WTC11 (cell line): ENCODE measurements around the gene SYTL2. TPM values are rescaled to one million over a fixed set of nuclear protein-coding genes. Genes with fewer than 3 reads are reported as not detected.

Source experiments
- ATAC-seq: fragments of 200-7000 bp; cut with Tn5 transposase; 2 replicates; pipeline ENCODE4 v1.10.0; 2021; ENCODE audit warnings: mild to moderate bottlenecking, moderate library complexity
- CTCF ChIA-PET: fragments of 300-600 bp; sonication (Branson Sonifier 250); formaldehyde crosslinking; loops from one replicate; lab custom pipeline; 2021; ENCODE audit warnings: antibody characterized with exemption; lab: Charles Lee
- POLR2A ChIA-PET: fragments of 350-600 bp; sonication (Branson Sonifier 250); formaldehyde crosslinking; loops from one replicate; lab custom pipeline; 2021; ENCODE audit warnings: antibody characterized with exemption; lab: Charles Lee
- DNase-seq: peaks from one replicate; pipeline ENCODE4 v3.0.0; 2021; ENCODE audit warnings: low spot score
- H3K27ac Mint-ChIP-seq: 2 replicates; pipeline ENCODE4 v1.8.0; 2021; ENCODE audit warnings: mixed read lengths
- H3K27me3 Mint-ChIP-seq: 2 replicates; pipeline ENCODE4 v1.8.0; 2021; ENCODE audit warnings: low read depth, mild to moderate bottlenecking, moderate library complexity, mixed read lengths
- H3K36me3 Mint-ChIP-seq: 2 replicates; pipeline ENCODE4 v1.8.0; 2021; ENCODE audit warnings: mixed read lengths
- H3K4me1 Mint-ChIP-seq: 2 replicates; pipeline ENCODE4 v1.8.0; 2022; ENCODE audit warnings: mixed read lengths
- H3K4me3 Mint-ChIP-seq: 2 replicates; pipeline ENCODE4 v1.8.0; 2021; ENCODE audit warnings: mild to moderate bottlenecking, moderate library complexity, mixed read lengths
- H3K9me3 Mint-ChIP-seq: 2 replicates; pipeline ENCODE4 v1.8.0; 2021; ENCODE audit warnings: mixed read lengths
- FOXK1 ChIP-seq: sonication (generic); formaldehyde crosslinking; IDR thresholded peaks from 2 replicates; pipeline ENCODE4 v1.8.0; 2022; ENCODE audit warnings: mild to moderate bottlenecking, moderate library complexity, missing genetic modification reagents
- IRF2 ChIP-seq: sonication (generic); formaldehyde crosslinking; IDR thresholded peaks from 2 replicates; pipeline ENCODE4 v1.8.0; 2022; ENCODE audit warnings: low read depth, missing genetic modification reagents, borderline replicate concordance
- JUN ChIP-seq: sonication (generic); formaldehyde crosslinking; IDR thresholded peaks from 2 replicates; pipeline ENCODE4 v1.8.0; 2023; ENCODE audit warnings: mild to moderate bottlenecking, missing genetic modification reagents
- MXD4 ChIP-seq: fragments of 250-450 bp; sonication (Bioruptor Pico); IDR thresholded peaks from 2 replicates; pipeline ENCODE4 v1.8.0; 2021; ENCODE audit warnings: mild to moderate bottlenecking, moderate library complexity, borderline replicate concordance
- NR1H2 ChIP-seq: sonication (generic); formaldehyde crosslinking; IDR thresholded peaks from 2 replicates; pipeline ENCODE4 v1.9.0; 2021; ENCODE audit warnings: mild to moderate bottlenecking, moderate library complexity, missing genetic modification reagents
- RORB ChIP-seq: fragments of 250-450 bp; sonication (Bioruptor Pico); IDR thresholded peaks from 2 replicates; pipeline ENCODE4 v1.9.0; 2021; ENCODE audit warnings: mild to moderate bottlenecking
- SMAD3 ChIP-seq: sonication (generic); formaldehyde crosslinking; IDR thresholded peaks from 2 replicates; pipeline ENCODE4 v1.8.0; 2022; ENCODE audit warnings: missing genetic modification reagents, mild to moderate bottlenecking, borderline replicate concordance
- TCF7 ChIP-seq: sonication (generic); formaldehyde crosslinking; IDR thresholded peaks from 2 replicates; pipeline ENCODE4 v1.8.0; 2022; ENCODE audit warnings: mild to moderate bottlenecking, low read depth, missing genetic modification reagents, moderate library complexity
- ZBTB21 ChIP-seq: sonication (generic); formaldehyde crosslinking; IDR thresholded peaks from 2 replicates; pipeline ENCODE4 v1.8.1; 2023; ENCODE audit warnings: mild to moderate bottlenecking, missing genetic modification reagents, borderline replicate concordance
- ZNF138 ChIP-seq: sonication (generic); formaldehyde crosslinking; conservative IDR thresholded peaks from 2 replicates; pipeline ENCODE4 v1.8.1; 2022; ENCODE audit warnings: mild to moderate bottlenecking, moderate library complexity, missing genetic modification reagents
- total RNA-seq: library from RNA; stranded (reverse); gene quantifications from 3 replicates; pipeline ENCODE4 v1.2.3, GENCODE V29; 2021
- TF ChIP-seq, protein P1 (sequence below): sonication (generic); formaldehyde crosslinking; IDR thresholded peaks from 2 replicates; pipeline ENCODE4 v1.8.0; 2022; ENCODE audit warnings: mild to moderate bottlenecking, missing genetic modification reagents
- TF ChIP-seq, protein P2 (sequence below): fragments of 250-450 bp; sonication (Bioruptor Pico); conservative IDR thresholded peaks from 2 replicates; pipeline ENCODE4 v1.9.0; 2021; ENCODE audit warnings: mild to moderate bottlenecking
- TF ChIP-seq, protein P3 (sequence below): sonication (generic); formaldehyde crosslinking; IDR thresholded peaks from 2 replicates; pipeline ENCODE4 v1.8.1; 2023; ENCODE audit warnings: mild to moderate bottlenecking, missing genetic modification reagents, moderate library complexity
- TF ChIP-seq, protein P4 (sequence below): sonication (generic); formaldehyde crosslinking; IDR thresholded peaks from 2 replicates; pipeline ENCODE4 v1.8.0; 2022; ENCODE audit warnings: missing genetic modification reagents
- TF ChIP-seq, protein P5 (sequence below): fragments of 250-450 bp; sonication (Bioruptor Pico); IDR thresholded peaks from 2 replicates; pipeline ENCODE4 v2.1.2; 2022; ENCODE audit warnings: mild to moderate bottlenecking, moderate library complexity
- TF ChIP-seq, protein P6 (sequence below): sonication (generic); formaldehyde crosslinking; IDR thresholded peaks from 2 replicates; pipeline ENCODE4 v1.8.0; 2023; ENCODE audit warnings: missing genetic modification reagents
- TF ChIP-seq, protein P7 (sequence below): fragments of 200-600 bp; IDR thresholded peaks from 2 replicates; pipeline ENCODE4 v1.8.0; 2022; ENCODE audit warnings: antibody characterized with exemption

SYTL2 gene
- total RNA-seq, 1 experiment from 2014 or later: 7.1 TPM

DNA sequence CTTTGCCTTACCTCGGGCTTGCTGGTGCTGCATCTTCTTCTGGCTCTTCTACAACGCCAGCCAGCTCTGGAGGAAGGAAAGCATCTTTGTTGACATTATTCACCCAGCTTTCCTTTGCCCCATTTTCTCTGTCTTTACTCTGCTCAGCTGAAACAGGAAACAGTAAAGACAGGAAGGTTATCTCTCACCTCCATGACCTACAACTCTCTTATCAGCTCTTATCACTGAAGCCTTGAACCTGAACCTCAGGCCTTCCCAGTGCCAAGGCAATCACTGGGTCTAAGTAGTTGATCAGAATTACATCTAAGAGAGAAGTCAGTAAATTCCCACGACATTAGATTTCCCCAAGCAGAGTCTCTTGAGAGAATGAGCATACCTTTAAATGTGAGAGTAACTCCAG is 65.3 kb downstream of the SYTL2 start (continued):
- TF ChIP-seq NR1H2 (no peak), SMAD3 (CRISPR knock-in tag) (no peak), RORB (CRISPR knock-in tag) (no peak), TCF7 (no peak), FOXK1 (CRISPR knock-in tag) (no peak), JUN (CRISPR knock-in tag) (no peak), ZNF138 (CRISPR knock-in tag) (no peak)
- TF ChIP-seq, protein P1, sequence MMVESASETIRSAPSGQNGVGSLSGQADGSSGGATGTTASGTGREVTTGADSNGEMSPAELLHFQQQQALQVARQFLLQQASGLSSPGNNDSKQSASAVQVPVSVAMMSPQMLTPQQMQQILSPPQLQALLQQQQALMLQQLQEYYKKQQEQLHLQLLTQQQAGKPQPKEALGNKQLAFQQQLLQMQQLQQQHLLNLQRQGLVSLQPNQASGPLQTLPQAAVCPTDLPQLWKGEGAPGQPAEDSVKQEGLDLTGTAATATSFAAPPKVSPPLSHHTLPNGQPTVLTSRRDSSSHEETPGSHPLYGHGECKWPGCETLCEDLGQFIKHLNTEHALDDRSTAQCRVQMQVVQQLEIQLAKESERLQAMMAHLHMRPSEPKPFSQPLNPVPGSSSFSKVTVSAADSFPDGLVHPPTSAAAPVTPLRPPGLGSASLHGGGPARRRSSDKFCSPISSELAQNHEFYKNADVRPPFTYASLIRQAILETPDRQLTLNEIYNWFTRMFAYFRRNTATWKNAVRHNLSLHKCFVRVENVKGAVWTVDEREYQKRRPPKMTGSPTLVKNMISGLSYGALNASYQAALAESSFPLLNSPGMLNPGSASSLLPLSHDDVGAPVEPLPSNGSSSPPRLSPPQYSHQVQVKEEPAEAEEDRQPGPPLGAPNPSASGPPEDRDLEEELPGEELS: no peak
- TF ChIP-seq, protein P2, sequence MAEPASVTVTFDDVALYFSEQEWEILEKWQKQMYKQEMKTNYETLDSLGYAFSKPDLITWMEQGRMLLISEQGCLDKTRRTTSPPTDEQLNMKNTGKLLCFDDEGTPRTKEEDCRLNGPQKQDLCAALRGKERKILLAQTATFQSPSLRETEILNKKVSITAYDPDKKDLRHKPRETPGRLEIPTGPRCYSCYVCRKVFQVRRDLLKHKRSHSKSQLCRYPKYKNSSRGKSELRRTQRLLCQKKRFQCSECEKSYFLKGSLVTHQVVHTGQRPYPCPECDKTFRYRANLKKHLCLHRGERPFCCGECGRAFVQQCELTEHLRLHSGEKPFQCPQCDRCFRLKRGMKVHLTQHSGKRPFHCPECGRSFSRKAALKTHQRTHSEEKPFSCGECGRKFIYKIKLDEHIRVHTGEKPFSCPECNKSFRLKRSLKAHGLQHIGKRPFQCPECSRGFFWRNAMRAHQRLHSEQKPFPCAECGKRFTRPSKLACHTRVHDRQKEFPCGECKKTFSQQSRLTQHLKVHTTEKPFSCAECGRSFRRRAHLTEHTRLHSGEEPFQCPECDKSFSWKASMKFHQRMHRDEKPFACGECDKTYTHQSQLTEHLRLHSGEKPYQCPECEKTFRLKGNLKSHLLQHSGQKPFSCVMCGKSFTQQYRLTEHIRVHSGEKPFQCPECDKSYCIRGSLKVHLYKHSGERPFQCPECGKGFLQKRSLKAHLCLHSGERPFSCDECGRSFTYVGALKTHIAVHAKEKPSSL (CRISPR knock-in tag): no peak
- TF ChIP-seq, protein P3, sequence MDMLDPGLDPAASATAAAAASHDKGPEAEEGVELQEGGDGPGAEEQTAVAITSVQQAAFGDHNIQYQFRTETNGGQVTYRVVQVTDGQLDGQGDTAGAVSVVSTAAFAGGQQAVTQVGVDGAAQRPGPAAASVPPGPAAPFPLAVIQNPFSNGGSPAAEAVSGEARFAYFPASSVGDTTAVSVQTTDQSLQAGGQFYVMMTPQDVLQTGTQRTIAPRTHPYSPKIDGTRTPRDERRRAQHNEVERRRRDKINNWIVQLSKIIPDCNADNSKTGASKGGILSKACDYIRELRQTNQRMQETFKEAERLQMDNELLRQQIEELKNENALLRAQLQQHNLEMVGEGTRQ (CRISPR knock-in tag): no peak

DNA sequence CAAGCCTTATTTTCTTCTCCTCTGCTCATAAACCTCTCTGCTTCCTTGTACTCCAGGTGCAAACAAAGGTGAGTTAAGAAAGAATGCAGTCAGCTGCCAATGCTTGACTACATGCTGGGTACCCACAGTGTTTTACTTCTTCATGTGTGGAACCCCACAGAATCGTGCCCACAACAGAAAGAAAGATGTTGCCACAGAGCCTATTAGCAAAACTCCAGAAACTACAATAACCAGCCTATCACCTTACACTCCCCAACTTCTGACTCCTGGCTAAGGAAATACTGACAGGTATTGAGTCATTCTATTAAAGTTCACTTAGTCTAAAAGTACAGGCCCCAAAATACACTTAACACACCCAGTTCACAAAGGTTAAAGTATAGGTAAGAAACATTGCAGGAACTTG is 68.1 kb downstream of the SYTL2 start:
- no peaks in the 10 kb centered on the region for H3K9me3 Mint-ChIP-seq
- H3K4me1 Mint-ChIP-seq: peaks cover 13% of the 10 kb centered on the region
- H3K27me3 Mint-ChIP-seq: no peaks in the 10 kb centered on the region
- TF ChIP-seq, protein P4, sequence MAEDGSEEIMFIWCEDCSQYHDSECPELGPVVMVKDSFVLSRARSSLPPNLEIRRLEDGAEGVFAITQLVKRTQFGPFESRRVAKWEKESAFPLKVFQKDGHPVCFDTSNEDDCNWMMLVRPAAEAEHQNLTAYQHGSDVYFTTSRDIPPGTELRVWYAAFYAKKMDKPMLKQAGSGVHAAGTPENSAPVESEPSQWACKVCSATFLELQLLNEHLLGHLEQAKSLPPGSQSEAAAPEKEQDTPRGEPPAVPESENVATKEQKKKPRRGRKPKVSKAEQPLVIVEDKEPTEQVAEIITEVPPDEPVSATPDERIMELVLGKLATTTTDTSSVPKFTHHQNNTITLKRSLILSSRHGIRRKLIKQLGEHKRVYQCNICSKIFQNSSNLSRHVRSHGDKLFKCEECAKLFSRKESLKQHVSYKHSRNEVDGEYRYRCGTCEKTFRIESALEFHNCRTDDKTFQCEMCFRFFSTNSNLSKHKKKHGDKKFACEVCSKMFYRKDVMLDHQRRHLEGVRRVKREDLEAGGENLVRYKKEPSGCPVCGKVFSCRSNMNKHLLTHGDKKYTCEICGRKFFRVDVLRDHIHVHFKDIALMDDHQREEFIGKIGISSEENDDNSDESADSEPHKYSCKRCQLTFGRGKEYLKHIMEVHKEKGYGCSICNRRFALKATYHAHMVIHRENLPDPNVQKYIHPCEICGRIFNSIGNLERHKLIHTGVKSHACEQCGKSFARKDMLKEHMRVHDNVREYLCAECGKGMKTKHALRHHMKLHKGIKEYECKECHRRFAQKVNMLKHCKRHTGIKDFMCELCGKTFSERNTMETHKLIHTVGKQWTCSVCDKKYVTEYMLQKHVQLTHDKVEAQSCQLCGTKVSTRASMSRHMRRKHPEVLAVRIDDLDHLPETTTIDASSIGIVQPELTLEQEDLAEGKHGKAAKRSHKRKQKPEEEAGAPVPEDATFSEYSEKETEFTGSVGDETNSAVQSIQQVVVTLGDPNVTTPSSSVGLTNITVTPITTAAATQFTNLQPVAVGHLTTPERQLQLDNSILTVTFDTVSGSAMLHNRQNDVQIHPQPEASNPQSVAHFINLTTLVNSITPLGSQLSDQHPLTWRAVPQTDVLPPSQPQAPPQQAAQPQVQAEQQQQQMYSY (CRISPR knock-in tag): no peak
- TF ChIP-seq IRF2 (CRISPR knock-in tag): no peak
- TF ChIP-seq, protein P3 (CRISPR knock-in tag): no peak
- no peak for TF ChIP-seq ZBTB21
- TF ChIP-seq, protein P1: no peak
- no peak for TF ChIP-seq MXD4 (CRISPR knock-in tag)
- TF ChIP-seq, protein P5, sequence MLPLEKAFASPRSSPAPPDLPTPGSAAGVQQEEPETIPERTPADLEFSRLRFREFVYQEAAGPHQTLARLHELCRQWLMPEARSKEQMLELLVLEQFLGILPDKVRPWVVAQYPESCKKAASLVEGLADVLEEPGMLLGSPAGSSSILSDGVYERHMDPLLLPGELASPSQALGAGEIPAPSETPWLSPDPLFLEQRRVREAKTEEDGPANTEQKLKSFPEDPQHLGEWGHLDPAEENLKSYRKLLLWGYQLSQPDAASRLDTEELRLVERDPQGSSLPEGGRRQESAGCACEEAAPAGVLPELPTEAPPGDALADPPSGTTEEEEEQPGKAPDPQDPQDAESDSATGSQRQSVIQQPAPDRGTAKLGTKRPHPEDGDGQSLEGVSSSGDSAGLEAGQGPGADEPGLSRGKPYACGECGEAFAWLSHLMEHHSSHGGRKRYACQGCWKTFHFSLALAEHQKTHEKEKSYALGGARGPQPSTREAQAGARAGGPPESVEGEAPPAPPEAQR (CRISPR knock-in tag): no peak
- TF ChIP-seq, protein P6, sequence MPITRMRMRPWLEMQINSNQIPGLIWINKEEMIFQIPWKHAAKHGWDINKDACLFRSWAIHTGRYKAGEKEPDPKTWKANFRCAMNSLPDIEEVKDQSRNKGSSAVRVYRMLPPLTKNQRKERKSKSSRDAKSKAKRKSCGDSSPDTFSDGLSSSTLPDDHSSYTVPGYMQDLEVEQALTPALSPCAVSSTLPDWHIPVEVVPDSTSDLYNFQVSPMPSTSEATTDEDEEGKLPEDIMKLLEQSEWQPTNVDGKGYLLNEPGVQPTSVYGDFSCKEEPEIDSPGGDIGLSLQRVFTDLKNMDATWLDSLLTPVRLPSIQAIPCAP (CRISPR knock-in tag): no peak
- TF ChIP-seq, protein P7, sequence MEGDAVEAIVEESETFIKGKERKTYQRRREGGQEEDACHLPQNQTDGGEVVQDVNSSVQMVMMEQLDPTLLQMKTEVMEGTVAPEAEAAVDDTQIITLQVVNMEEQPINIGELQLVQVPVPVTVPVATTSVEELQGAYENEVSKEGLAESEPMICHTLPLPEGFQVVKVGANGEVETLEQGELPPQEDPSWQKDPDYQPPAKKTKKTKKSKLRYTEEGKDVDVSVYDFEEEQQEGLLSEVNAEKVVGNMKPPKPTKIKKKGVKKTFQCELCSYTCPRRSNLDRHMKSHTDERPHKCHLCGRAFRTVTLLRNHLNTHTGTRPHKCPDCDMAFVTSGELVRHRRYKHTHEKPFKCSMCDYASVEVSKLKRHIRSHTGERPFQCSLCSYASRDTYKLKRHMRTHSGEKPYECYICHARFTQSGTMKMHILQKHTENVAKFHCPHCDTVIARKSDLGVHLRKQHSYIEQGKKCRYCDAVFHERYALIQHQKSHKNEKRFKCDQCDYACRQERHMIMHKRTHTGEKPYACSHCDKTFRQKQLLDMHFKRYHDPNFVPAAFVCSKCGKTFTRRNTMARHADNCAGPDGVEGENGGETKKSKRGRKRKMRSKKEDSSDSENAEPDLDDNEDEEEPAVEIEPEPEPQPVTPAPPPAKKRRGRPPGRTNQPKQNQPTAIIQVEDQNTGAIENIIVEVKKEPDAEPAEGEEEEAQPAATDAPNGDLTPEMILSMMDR: no peak

More for the DNA sequence above, 68.1 kb downstream of the SYTL2 start:
- ChIA-PET POLR2A (no interaction called here), CTCF (no interaction called here)
- H3K4me3 Mint-ChIP-seq: no peak overlapping the region
- DNase-seq (no peak), ATAC-seq (no peak)
- no peaks in the 10 kb centered on the region for H3K36me3 Mint-ChIP-seq
- H3K27ac Mint-ChIP-seq: no peak overlapping the region
